Stimulated activated CD4-positive, alpha-beta T cell treated with anti-CD3 and anti-CD28 coated beads, Interleukin-15, amount 100 ng/mL, for 1 hour (primary cell): ENCODE measurements around the gene B4GALNT4.
"Not testable (repeated sequence)": the region's sequence is repeated elsewhere in the genome, so short reads cannot be mapped to it uniquely, and the experiment has no call there.

ENCODE experiments used
- DNase-seq, 2 donors: peaks; one replicate each; pipeline ENCODE4 v3.0.0-alpha.2; 2020; ENCODE audit warnings: low read depth in 1 of 2, low spot score in 1 of 2

The B4GALNT4 gene

DNA sequence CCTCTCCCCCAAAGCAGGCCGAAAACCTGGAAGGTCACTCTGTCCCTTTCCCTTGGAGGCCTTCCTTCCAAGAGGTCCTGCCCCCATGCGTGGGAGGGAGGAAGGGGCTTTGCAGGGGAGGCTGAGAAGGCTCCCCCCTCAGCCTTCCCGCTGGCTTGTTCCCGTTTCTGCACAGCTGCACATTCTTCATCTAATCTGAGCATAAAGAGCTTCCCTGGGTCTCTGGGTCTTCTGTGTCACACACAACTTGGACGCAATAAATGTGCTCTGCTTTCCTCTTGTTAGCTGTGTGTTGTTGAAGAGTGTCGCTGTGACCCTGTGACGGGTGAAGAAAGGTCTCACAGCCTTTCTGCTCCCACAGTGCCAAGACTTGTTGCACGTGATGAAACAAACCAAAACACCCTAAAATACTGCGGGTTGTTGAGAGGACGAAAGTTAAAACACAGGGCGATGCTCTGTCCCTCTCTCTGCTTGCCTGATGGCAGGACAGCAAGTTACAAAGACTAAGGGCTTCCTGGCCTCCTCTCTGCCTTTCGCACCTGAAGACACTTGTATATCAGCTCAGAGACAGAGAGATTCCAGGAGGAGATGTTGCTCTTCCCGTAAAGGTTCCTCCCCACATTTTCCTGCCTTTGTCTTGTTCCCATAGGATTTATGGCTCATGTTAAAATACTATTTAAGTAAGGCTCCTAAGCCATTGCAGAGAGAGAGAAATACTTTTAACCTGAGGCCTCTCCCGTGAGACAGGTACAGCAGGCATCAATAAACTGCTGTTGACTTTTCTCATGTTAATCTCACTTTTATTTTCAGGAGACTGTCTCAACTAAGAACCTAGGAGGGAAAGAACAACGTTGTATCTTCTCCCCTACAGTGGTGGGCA is 33.3 kb upstream of the B4GALNT4 start:
- no peak for DNase-seq

DNA sequence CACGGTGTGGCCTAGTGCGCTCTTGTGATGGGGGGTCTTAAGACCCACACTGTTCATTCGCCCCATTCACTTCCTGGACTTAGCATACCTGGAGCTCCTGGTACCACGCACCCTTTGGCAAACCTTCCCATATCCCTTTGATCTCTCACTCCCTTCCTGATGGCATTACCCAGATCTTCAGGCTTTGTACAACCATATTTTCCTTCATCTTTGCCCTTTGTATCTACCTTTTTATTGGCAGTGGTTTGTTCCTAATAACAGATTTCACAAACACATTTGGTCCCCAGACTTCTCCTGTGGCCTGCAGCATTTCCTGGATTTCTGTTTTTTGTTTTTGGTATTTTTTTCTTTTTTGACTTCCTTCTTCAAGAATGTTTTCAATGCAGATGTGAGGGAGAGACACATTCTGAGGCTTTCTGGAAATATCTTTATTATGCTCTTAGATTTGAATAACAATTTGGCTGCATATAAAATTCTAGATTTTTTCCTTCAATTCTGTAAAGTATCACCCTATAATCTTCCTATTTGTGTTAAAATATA is 32.6 kb upstream of the B4GALNT4 start:
- no peak for DNase-seq

DNA sequence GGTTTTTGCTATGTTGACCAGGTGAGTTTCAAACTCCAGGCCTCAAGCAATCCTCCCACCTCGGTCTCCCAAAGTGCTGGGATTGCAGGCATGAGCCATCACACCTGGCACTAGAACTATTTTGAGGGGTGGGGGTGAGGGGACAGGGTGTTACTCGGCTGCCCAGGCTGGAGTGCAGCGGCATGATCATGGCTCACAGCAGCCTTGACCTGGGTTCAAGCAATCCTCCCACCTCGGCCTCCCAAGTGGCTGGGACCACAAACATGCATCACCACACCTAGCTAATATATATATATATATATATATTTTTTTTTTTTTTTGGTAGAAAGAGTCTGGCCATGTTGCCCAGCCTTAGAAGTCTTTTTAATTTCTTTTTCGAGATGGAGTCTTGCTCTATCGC is 31.6 kb upstream of the B4GALNT4 start:
- DNase-seq = no peak

DNA sequence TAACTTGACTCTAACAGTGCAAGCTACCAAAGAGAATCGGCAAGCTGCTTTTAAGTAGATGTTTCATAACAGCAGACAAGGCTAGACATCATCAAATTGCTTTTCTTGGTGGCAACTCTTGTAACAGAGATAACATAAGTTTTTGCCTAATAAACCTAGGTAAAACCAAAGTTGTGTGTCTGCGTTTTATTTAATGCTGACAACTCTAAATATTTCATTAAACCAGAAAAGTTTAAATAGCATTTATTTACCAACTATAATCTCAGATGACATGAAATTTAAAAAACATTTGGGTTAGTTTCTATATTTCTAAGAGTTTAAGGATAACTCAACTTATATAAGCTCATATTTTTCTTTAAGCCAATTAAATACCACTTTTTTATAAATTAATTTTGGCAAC is 29.3 kb upstream of the B4GALNT4 start:
- DNase-seq = no peak

DNA sequence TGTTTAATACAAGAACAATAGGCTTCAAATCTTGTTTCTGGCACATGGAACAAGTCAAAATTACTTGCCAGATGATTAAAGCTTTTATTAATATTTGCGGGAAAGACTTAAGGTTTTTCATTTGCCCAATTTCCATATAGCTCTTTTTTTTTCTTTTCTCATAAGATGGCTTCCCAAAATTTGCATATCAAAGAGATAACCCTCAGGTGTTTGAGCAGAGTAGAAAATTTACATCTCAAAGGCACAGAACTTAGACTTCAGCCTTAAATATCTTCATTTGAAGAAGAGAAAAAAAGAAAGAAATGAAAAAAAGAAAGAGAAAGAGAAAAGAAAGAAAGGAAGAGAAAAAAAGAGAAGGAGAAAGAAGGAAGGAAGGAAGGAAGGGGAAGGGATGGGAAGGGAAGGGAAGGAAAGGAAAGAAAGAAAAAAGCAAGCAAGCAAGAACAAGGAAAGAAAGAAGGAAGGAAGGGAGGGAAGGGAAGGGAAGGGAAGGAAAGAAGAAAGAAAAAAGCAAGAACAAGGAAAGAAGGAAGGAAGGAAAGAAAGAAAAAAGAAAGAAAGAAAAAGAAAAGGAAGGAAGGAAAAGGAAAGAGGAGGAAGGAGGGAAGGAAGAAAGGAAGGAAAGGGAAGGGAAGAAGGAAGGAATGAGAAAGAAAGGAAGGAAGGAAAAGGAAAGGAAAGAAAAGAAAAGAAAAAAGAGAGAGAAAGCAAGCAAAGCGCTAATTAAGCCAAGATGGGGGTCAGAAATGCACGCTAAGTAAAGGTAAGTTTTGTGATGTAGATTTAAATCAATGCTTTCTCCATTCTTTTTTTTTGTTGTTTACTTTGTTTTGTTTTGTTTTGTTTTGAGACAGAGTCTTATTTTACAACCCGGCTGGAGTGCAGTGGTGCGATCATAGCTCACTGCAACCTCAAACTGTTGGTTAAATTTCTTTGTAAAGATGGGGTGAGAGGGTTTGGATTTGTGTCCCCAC is 28.5 kb upstream of the B4GALNT4 start:
- no peak for DNase-seq

DNA sequence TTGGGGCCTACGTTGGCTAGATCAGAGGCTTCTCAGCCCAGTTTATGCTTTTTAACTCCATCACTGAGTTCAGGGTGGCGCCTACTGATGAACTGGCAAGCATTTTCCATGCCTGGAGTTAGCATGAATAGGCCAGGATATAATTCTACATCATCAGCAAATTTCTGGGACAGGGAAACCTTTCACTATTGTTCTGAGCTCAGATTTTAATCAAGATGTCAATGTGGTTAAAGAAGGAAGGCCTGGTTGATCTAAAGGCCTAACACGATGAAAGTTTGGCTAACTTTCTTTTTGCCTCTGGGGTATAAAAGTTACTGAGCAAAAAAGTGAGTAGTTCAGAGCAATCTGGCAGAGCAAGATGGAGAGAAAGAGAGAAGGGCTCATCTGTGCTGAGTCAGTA is 27.0 kb upstream of the B4GALNT4 start:
- no peak for DNase-seq

DNA sequence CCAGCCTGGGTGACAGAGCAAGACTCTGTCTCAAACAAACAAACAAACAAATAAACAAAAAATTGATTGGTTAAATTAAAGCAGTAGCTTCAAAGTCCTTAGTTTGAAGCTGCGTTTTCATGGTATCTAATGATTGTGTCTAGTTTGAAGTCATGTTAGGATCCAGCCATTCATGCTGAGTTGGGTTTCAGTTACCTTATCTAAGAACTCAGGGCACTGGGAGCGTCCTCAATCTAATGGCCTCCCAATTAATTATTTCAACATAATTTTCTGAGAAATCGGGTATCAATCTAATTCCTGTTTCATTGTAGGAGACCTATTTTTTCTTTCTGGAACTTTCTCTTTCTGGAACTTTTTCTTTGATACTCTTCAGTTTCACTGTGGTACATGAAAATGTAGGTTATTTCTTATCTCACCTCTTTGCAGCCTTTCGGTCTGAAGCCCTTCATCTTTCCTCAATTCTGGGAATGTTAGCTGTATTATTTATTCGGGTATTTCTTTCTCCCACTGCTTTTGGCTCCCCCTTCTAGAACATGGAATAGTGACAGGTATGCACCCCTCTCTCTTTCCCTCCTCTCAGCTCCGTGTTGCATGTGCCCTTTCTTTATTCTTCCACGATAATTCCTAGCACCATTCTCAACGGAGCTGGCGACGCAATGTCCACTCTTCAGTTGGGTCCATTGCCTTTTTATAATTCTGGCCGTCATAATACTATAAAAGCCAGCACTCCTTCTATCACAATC is 24.3 kb upstream of the B4GALNT4 start:
- DNase-seq = no peak

DNA sequence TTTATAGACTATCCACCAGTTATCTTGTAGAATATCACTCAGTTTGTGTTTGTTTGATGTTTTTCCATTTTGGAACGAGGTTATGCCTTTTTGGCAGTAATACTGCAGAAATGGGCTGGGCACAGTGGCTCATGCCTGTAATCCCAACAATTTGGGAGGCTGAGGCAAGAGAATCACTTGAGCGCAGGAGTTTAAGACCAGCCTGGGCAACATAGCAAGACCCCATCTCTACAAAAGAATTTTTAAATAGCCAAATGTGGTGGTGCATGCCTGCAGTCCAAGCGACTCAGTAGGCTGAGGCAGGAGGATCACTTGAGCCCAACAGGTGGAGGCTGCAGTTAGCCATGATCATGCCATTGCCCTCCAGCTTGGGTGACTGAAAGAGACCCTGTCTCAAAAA is 22.8 kb upstream of the B4GALNT4 start:
- DNase-seq = no peak

DNA sequence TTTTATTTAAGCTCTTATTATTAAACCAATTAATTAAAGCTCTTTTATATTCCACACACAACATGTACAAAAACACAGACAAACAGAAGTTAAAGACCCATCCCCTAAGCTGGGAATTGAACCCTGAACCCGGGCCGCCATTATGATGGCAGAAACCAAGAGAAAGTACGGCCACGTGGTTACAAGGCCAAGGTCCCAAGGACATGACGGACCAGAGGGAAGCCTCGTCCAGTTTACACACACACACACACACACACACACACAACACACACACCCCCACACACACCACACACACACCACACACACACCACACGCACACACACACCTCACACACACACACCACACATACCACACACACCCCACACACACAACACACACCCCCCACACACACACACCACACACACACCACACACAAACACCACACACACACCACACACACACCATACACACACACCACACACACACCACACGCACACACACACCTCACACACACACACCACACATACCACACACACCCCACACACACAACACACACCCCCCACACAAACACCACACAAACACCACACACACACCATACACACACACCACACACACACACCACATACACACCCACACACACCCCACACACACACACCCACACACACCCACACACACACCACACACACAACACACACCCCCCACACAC is 19.9 kb upstream of the B4GALNT4 start:
- not testable (repeated sequence) for DNase-seq

DNA sequence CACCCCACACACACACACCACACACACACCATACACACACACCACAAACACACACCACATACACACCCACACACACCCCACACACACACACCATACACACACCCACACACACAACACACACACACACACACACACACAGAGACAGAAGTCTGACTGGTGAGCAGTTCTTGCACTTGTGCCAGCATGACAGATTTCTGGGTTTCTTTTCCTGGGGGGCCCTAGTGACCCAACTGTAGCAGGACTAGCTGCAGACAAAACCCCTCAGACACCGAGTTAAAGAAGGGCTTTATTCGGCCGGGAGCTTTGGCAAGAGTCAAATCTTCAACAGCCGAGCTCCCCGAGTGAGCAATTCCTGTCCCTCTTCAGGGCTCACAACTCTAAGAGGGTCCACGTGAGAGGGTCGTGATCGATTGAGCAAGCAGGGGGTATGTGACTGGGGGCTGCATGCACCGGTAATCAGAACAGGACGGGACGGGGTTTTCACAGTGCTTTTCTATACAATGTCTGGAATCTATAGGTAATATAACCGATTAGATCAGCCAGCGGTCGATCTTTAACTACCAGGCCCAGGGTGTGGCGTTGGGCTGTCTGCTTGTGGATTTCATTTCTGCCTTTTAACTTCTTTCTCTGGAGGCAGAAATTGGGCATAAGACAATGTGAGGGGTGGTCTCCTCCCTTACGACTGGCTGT is 19.1 kb upstream of the B4GALNT4 start:
- not testable (repeated sequence) for DNase-seq

DNA sequence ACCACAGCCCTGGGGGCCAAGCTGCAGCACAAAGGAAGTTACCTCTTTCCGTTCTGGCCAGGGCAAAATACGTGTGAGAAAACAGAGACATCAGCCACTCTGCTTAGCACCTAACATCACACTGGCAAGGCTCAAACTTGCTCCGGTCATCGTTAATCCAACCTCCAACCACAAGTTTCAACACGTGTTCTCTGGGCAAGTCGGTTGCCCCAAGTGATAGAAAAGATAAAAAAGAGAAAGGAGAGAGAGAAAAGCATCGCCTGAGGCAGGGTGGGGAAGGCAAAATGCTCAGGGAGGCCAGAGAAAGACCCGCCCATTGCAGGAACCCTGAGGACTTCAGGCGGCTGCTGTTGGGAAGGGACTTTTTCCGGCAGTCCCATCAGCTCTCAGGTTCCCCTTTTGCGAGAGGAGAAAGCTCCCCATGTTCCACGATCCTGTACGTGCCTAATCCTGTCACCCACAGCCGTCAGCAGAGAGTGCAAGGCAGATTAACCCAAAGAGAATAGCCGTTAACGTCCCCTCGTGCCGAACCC is 18.5 kb upstream of the B4GALNT4 start:
- no peak for DNase-seq

DNA sequence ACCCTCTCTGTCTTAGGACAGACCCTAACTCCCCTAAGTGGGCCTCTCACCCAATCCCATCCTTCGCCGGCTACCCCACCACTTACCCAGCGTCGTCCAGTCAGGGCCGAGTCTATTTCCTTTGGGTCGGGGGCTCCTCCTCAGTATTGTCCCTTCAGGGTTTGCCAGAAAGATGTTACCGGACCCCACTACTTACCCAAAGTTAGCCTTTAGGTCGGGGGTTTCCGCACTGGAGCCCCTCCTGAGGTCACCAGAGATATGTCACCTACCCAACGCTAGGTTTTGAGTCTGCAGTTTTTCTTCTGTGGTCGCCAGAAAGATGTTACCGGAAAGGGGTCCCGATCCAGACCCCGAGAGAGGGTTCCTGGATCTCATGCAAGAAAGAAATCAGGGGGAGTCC is 17.9 kb upstream of the B4GALNT4 start:
- DNase-seq = no peak

DNA sequence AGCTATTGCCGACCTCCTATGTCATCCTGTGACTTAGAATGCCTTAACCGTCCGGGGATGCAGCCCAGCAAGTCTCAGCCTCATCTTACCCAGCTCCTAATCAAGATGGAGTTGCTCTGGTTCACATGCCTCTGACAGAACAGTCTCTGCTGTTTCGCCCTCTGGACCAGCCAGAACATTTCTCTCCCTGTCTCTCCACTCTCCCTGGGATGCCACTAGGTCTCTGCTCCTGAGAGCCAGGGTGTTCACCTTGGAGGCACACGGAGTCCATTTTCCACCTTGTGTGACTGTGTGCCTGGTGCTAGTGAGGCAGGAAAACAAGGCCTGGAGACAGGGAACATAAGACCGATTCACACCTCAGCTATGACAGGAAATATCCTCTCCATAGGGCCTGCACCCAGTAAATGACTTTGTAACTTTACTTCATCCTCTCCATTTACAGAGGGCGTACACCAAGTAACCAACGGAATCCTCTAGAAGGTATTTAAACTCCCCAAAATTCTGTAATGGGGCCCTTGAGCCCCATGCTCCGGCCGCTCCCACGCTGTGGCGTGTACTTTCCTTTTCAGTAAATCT is 16.8 kb upstream of the B4GALNT4 start:
- no peak for DNase-seq

DNA sequence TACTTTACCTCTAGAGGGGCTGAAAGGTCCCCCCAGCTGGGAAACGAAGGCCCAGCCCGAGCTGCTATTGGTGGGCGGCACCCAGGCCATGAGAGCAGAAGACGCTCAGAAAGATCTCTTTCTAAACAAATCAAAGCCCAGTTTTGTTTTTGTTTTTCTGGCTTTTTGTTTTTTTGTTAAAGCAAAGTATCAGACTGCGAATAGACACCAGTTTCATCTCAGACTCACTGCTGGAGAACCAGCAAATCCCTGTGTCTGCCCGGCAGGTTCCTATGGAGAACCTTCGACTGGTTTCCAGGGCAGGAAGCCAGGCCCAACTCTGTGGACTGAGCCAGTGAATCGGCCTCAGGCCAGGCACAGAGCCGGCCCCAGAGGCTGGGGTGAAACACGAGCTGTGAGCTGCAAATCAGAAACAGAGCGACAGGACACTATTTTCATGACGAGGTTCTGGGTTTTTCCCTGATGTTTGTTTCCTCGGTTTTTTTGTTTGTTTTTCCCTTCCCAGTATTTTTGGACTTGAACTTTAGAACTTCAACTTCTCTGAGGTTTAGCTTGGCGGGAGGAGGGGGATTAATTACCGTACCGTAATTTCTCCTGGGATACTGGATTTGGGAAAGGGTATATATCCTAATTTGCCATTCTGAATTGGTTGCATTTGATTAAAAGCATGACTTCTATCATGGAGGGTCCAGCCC is 16.0 kb upstream of the B4GALNT4 start:
- no peak for DNase-seq

DNA sequence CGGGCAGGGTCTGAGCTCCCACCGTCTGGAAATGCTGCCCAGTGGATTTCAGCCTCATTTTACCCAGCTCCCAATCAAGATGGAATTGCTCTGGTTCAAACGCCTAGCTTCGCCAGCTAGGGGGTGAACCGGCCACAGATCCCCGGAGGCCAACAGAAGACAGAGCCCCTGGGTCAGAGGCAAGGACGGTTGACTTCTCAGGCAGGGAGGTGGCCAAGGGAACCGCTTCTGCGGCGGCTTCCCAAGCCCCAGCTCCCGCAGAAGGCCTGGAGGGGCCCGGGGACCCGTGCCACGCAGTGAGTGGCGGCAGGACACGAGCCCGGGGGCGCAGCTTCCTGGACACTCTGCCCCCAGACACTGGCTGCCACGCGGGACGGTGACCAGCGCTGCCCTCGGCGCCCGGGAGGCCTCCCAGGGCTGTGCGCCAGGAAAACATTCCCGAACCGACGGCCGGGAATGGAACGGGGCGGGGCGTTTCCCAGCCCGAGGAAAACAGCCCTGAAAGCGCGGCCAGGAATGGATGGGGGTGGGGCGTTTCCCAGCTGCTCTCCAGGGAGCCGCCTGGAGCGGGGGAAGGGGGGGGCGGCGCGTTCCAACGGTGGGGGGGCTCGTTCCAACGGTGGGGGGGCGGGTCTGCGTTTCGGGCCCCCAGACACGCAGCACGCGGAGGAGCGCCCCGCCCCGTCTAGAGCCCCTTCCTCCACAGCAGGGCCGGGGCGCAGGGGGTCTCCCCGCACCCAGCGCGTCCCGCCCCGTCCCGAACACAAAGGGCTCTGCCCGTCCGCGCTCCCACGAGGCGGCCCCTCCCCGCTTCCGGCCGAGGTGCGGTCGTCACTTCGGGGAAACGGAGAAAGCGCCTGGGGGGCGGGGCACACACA is 13.5 kb upstream of the B4GALNT4 start:
- peak; percentile 79 to 80 for DNase-seq

DNA sequence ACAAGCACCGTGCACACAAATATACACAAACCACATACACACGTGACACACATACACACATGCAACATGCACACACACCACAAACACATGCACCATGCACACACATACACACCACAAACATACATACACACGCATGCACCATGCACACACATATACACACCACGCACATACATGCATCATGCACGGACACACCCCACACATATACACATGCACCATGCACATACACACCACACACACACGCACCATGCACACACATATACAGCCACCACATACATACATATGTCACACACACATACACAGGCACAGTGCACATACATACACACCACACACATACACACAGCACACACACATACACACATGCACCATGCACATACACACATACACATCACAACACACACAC is 12.7 kb upstream of the B4GALNT4 start:
- no peak for DNase-seq

DNA sequence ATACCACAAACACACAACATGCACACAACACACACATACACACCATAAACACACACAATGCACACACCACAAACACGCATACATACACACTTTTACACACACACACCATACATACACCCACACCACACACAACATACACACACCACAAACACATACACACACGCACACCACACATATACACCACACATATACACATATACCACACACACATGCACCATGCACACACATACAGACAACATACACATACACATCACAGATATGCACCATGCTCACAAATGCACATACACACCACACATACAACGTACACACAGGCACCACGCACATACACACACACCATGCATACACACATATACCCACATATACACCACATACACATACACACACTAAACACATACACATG is 11.7 kb upstream of the B4GALNT4 start:
- no peak for DNase-seq
